Renal pelvis (tissue), 4 donors: ENCODE measurements around the gene WDR27. TPM values are rescaled to one million over a fixed set of nuclear protein-coding genes. Genes with fewer than 3 reads are reported as not detected.
"Not testable (repeated sequence)": the region's sequence is repeated elsewhere in the genome, so short reads cannot be mapped to it uniquely, and the experiment has no call there.

Experiments used
- DNase-seq: peaks from one replicate; pipeline ENCODE4 v3.0.0-alpha.2; 2013
- polyA plus RNA-seq, 3 donors: library from polyadenylated mRNA; unstranded; fragments of 120-200 nt; gene quantifications; one replicate each; pipeline ENCODE4 v1.2.1, GENCODE V29; 2013; ENCODE audit not compliant: insufficient read length in 3 of 3

The WDR27 gene
- polyA plus RNA-seq, 3 donors, result 41.7 to 109 (median 100) TPM

GRCh38 chr6:169719117-169719516, 17.3 kb upstream of the WDR27 start:
- DNase-seq, result no peak

- no peak for DNase-seq
Measured at GRCh38 chr6:169714595-169714994, 12.8 kb upstream of the WDR27 start.

DNA sequence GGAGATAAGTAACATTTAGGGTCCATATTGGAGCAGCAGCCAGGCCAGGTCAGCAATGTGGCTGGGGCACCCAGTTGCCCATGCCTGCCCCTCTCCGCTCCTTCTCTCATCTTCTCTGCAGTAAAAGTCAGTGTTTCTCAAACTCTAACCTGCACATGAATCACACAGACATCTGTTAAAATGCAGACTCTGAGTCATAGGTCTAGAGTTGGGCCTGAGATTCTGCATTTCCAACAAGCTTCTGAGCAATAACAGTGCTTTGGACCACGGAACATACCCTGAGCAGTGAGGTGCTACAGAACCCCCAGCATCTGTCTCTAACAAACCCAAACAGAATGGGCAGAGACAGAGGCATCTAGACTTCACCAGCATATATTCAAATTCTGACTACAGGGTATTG, 12.3 kb upstream of the WDR27 start:
- DNase-seq, result no peak

- no peak for DNase-seq
Measured at GRCh38 chr6:169710009-169710408, 8.2 kb upstream of the WDR27 start.

GRCh38 chr6:169709293-169709692, 7.5 kb upstream of the WDR27 start:
- no peak for DNase-seq

- DNase-seq, result no peak
Measured at GRCh38 chr6:169707772-169708171, 5.9 kb upstream of the WDR27 start.

DNA sequence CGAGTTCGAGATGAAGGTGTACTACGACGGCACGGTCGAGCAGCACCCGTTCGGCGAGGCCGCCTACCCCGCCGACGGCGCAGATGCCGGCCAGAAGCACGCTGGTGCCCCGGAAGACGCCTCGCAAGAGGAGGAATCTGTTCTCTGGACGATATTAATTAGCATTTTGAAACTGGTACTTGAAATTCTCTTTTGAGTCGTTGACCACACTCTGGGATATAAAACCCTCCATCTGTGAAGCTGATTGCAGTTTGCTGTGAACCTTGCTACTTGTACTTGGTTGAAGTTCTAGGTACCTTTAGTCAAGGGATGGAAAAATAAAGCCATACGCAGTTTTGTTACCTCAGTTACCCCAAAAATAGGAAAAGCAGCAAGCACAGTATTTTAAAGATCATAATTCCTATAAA, 1.0 kb upstream of the WDR27 start:
- DNase-seq, result no peak

DNA sequence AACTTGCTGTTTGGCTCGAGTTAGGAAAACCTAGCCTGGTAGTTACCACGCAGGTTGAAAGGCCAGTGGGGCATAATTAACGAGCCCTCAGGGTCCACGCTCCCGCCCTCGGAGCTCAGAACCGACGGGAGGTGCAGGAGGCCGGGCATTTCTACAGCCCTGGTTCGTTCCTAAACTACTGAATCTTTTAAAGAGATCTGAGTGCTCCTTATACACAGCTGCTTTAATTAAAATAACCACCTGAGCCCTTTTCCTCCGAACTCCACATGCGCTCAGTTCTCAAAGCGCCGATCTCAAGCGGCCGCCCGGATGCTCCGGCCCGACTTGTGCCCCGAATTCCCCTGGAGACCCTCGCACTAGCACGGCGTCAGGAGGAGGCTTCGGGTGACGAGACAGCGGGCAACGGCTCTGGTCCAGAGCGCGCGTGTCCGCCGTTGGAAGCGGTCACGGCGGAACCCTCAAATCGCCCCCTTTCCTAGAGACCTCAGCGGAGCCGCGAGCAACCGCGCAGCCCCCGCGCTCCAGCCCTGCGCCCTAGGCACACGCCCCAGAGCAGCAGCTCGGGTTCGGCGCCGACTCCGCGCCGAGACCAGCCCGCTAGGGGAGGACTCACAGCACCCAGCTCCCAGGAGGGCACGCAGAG, 397 bp downstream of the WDR27 start:
- DNase-seq, result peak; percentile 8

DNA sequence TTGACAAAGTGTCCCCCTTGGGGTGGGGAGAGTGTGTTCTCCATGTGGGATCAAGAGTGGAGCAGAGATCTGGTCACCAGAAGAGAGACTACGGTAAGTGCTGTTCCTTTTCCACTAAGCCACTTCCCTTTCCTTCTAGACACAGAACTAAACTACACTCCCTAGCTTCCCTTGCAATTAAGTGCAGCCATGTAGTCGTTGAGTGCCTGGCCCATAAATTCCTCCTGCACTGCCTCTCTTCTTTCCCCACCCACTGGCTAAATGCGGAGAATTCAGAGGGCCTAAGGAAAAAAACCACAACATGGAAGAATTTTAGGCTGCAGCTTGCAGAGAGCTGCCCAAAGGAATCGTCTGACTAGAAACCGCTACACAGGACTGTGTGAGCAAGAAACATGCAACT, 1.5 kb downstream of the WDR27 start:
- peak; percentile 28 for DNase-seq

- not testable (repeated sequence) for DNase-seq
Measured at GRCh38 chr6:169697115-169697514, 4.7 kb downstream of the WDR27 start.

GRCh38 chr6:169695131-169695530, 6.7 kb downstream of the WDR27 start:
- DNase-seq, result no peak

DNA sequence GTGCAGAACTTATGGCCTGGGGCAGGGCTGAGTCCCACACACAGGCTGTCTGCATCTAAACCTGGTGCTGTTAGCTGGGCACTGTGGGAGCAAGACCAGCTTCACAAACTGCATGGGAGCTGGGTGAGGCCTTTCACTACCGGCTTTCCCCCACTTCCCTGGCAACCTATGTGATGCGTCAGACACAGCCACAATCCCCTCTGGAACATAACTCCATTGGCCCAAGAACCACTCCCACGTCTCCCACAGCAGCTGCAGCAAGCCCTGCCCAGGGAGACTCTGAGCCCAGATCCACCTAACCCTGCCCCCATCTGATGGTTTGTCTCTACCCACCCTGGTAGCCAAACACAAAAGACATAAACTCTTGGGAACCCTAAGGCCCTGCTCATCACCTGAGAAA, 9.3 kb downstream of the WDR27 start:
- DNase-seq, result no peak

DNA sequence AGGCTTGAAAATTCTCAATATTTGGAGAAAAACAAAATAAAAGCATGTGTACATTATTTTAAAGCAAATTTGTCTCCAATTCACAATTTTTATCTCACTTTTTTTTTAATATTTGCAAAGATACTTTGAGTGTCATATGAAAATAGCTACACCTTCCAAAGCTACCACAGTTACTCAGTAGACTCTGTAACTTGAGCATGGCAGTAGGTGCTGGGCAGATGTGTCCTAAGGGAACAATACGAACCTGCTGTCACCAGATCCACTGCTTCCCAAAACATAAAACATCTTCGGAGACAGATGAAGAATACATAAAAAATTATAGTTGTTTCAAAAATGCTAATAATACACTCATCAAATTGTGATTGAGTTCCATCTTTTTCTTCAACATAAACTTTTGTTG, 10.6 kb downstream of the WDR27 start:
- DNase-seq, result no peak

GRCh38 chr6:169689287-169689686, 12.5 kb downstream of the WDR27 start:
- no peak for DNase-seq

- no peak for DNase-seq
Measured at GRCh38 chr6:169685860-169686259, 16.0 kb downstream of the WDR27 start.

DNA sequence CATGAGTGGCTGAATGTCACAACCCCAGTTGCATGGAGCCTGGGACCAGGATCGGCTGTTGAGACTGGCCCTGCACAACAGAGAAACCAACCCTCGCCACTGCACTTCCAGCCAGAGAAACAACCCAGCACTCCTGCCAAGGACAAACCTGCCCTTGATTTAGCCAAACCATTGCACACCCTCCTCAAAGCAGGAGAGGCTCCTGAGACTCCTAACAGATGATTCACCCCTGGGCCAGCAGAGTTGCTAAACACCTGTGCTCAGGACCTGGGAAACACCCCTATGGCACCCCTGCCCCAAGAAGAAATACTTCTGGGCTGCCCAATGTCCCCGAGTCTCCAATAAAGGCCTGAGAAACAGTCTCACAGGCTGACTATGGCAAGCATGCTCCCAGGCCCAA, 17.8 kb downstream of the WDR27 start:
- no peak for DNase-seq

GRCh38 chr6:169678342-169678741, 23.5 kb downstream of the WDR27 start:
- no peak for DNase-seq

DNA sequence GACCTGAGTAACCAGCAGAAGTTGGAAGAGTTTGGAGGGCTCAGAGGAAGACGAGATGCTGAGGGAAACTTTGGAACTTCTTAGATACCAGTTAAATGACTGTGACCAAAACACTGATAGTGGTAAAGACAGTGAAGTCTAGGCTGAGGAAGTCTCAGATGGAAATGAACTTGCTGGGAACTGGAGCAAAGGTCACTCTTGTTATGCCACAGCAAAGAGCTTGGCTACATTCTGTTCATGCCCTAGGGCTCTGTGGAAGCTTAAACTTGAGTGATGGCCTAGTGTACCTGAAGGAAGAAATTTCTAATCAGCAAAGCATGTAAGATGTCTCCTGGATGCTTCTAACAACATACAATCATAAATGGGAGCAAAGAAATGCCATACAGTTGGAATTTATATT, 24.7 kb downstream of the WDR27 start:
- no peak for DNase-seq

- no peak for DNase-seq
Measured at GRCh38 chr6:169675011-169675410, 26.8 kb downstream of the WDR27 start.

DNA sequence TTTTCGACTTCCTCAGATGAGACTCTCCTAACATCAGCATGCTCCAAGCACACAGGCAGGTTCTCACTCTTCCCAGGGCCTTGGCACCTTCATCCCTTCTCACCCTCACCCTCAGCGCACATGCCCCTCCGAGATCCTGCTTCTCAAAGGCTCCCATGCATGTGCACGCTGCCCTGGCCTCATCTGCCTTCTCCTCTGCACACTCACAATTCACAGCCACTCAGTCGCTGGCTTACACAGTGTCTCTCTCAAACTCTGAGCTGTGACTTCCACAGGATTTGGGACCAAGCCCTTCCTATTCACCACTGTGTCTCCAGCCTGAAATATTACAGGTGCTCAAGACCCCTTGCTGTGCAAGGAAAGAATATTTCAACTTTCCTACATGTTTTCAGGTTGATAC, 30.3 kb downstream of the WDR27 start:
- no peak for DNase-seq

DNA sequence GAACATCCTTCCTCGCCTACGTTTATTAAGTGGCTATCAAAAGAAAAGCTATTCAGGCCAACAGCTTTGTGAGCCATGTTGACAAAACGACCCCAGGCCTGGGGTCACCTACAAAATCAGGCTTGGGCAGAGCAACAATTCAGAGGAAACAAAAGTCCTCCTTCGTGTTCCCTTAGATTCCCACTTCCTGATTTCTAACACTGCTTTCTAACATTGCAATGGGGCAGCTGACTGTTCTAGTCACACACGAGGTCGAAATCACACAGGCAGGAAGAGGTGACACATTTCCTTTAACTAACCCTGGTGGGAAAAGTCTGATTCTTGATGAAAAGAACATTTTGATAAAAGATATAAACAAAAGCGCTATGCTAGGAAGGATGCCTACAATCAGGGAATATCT, 31.9 kb downstream of the WDR27 start:
- DNase-seq, result no peak

- DNase-seq, result no peak
Measured at GRCh38 chr6:169669147-169669546, 32.7 kb downstream of the WDR27 start.

DNA sequence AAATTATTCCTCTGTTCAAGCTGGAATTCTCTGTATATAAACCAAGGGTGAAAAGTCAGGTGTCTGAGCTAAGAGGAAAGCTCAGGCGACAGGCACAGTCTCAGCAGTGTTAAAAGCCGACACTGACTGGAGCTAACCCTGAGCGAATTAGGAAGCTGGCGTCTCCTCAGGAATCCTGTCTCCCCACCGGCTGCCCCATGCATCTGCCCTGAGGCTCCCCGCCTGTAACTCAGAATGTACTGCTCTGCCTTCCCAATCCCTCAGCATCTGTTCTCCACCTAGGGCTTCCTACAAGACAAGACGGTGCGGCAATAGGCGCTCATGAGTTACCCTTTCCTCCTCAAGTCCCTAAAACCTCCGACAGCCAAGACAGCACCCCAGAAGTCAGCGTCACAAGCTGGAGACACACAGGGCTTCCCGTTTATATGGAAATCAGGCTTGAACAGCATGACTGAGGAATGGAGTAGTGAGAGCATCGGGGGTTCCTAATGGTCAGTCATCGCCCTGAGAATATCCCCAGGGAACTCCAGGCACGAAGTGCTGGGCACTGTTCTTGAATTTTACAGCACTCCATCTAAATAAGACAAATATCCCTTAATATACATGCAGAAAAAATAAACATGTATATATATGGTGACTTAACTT, 33.5 kb downstream of the WDR27 start:
- DNase-seq, result no peak

GRCh38 chr6:169667716-169668115, 34.1 kb downstream of the WDR27 start:
- no peak for DNase-seq
